ENCODE data around the gene RALGPS1. TPM values are rescaled to one million over a fixed set of nuclear protein-coding genes. Genes with fewer than 3 reads are reported as not detected.

The RALGPS1 gene
- total RNA-seq, 4 donors from 2014 or later = 2.2 to 10.3 (median 5.4) TPM

DNA sequence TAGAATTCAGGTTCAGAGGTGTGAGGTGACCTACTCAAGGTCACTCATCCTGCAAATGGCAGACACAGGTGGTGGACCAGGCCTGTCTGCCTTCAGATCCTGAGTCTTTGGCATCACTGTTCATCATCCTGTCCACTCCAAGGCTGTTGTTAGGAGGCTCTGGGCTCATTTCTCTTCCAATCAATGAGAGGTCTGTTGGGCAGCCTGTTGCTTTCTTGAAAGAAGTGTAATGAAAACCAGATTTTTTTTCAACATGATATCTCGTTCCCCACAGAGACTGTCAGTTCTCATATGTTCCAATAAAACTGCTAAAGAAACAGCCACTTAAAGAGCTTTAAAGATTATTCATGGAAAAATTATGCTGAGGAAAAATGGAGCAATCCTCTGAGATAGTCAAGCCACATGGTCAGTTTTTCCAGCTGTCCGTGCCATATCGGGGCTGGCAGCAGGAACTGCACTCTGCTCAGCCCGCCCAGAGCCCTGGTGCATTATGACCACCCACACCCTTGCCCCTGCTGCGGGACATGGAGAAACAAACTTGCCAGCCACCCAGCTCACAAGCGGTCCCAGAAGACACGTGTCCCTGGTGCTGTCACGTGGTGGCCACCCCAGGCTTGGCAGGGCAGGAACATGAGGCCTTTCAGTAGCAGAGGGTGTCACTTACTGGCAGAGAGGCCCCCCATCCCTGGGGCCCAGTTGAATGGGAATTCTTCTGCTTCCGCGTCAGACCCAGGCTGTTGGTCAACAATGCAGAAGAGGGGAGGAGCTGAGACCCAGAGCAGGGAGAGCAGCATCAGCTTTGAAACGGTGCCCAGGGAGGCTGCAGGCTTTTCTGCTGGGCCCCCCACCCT is 271.6 kb downstream of the RALGPS1 start:
- H3K27me3 ChIP-seq = no peaks in the 10 kb centered on the region
- no peak overlapping the region for H3K4me3 ChIP-seq
- H3K36me3 ChIP-seq = no peaks in the 10 kb centered on the region
- ATAC-seq = peak; percentile 21 to 28
- H3K9me3 ChIP-seq = no peaks in the 10 kb centered on the region
- in situ Hi-C loops (cut with MboI; ENCODE audit: low sequenced_read_pairs in 4 of 4) = no loop called here
- DNase-seq = peak; percentile 53 to 82
- H3K27ac ChIP-seq = peak overlapping the region; percentile 74 to 89 (median 88)
- intact Hi-C loops (cut with DNase I; ENCODE audit: low total_unique reads) = loop anchor here (2.0 to 5.0 kb wide), 4 partner anchors 27 to 229 kb away; partner anchors contain the start of gene ANGPTL2
- H3K4me1 ChIP-seq = peaks cover 42 to 48% of the 10 kb centered on the region in 2 donors
- TF ChIP-seq, protein P1, sequence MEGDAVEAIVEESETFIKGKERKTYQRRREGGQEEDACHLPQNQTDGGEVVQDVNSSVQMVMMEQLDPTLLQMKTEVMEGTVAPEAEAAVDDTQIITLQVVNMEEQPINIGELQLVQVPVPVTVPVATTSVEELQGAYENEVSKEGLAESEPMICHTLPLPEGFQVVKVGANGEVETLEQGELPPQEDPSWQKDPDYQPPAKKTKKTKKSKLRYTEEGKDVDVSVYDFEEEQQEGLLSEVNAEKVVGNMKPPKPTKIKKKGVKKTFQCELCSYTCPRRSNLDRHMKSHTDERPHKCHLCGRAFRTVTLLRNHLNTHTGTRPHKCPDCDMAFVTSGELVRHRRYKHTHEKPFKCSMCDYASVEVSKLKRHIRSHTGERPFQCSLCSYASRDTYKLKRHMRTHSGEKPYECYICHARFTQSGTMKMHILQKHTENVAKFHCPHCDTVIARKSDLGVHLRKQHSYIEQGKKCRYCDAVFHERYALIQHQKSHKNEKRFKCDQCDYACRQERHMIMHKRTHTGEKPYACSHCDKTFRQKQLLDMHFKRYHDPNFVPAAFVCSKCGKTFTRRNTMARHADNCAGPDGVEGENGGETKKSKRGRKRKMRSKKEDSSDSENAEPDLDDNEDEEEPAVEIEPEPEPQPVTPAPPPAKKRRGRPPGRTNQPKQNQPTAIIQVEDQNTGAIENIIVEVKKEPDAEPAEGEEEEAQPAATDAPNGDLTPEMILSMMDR (IDR thresholded peaks at IDR 0.05 in 4 of 5, conservative IDR thresholded peaks at IDR 0.05 in 1 of 5) = no peak
- peak in 1 of 2 donors; percentile 23 for TF ChIP-seq POLR2A (IDR thresholded peaks at IDR 0.05)

DNA sequence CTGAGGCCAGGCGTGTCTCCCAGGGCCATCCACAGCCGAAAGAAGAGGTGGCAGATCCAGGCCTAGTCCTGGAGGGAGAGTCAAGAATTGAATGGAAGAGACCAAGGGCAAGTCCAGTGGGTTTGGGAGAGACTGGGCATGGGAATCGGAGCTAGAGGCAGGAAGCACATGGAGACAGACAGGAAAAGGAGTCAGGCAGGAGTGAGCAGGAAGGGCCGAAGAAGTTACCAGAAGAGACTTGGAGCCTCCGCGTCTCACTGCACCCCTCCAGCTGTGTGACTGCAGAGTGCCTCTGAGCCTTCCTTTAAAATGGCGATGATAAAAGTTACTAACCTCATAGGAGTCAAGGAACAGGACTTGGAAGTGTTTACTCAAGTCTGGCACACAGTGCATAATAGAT is 272.2 kb downstream of the RALGPS1 start:
- no peak for TF ChIP-seq POLR2A (IDR thresholded peaks at IDR 0.05)
- TF ChIP-seq, protein P1 (IDR thresholded peaks at IDR 0.05 in 4 of 5, conservative IDR thresholded peaks at IDR 0.05 in 1 of 5) = no peak
- peak overlapping the region; percentile 74 to 89 (median 88) for H3K27ac ChIP-seq
- intact Hi-C loops (cut with DNase I; ENCODE audit: low total_unique reads) = loop anchor here (2.0 to 5.0 kb wide), 4 partner anchors 28 to 230 kb away; partner anchors contain the start of gene ANGPTL2
- H3K4me3 ChIP-seq = no peak overlapping the region
- in situ Hi-C loops (cut with MboI; ENCODE audit: low sequenced_read_pairs in 4 of 4) = no loop called here
- no peak for ATAC-seq
- H3K4me1 ChIP-seq = peaks cover 42 to 48% of the 10 kb centered on the region in 2 donors
- H3K36me3 ChIP-seq = no peaks in the 10 kb centered on the region
- H3K27me3 ChIP-seq = no peaks in the 10 kb centered on the region
- H3K9me3 ChIP-seq = no peaks in the 10 kb centered on the region
- DNase-seq = no peak

DNA sequence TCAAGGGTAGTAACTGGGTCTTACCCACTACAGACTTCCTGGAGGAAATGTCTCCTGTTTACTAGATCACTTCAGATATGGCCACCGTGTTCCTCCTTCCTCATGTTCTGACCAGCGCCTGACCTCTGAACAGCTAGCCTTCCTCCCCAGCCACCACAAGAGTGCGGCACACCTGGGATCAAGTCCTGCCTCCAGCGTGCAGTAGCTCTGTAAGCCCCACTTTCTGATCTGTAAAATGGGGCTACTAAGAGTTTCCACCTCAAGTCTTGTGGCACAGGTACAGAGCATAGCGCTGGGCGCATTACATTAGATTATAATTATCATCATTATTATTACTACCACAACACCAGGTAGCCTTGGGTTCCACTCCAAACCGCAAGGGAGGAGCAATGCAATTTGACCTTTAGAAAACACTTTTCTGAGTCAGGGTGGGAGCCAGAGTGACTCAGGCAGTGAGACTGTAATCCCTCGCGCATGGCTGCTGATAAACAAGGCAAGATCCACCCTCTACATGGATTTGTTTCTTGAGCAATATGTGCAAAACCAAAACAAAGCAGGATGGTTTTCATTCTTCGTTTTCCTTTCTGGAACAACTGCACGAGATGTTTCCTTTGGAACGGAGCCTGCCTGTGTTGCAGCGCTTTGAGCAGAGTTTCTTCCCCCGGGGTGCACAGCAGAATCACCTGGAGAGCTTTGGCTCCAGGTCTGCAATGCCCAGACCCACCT is 272.8 kb downstream of the RALGPS1 start:
- no peaks in the 10 kb centered on the region for H3K9me3 ChIP-seq
- in situ Hi-C loops (cut with MboI; ENCODE audit: low sequenced_read_pairs in 4 of 4) = no loop called here
- TF ChIP-seq, protein P1 (IDR thresholded peaks at IDR 0.05 in 4 of 5, conservative IDR thresholded peaks at IDR 0.05 in 1 of 5) = no peak
- no peak for TF ChIP-seq POLR2A (IDR thresholded peaks at IDR 0.05)
- H3K4me3 ChIP-seq = no peak overlapping the region
- peaks cover 42 to 48% of the 10 kb centered on the region in 2 donors for H3K4me1 ChIP-seq
- no peaks in the 10 kb centered on the region for H3K36me3 ChIP-seq
- peak overlapping the region; percentile 74 to 89 (median 88) for H3K27ac ChIP-seq
- intact Hi-C loops (cut with DNase I; ENCODE audit: low total_unique reads) = loop anchor here (2.0 to 5.0 kb wide), 4 partner anchors 29 to 230 kb away; partner anchors contain the start of gene ANGPTL2
- ATAC-seq (peak; percentile 70 to 86), DNase-seq (peak; percentile 84 to 86)
- no peaks in the 10 kb centered on the region for H3K27me3 ChIP-seq

DNA sequence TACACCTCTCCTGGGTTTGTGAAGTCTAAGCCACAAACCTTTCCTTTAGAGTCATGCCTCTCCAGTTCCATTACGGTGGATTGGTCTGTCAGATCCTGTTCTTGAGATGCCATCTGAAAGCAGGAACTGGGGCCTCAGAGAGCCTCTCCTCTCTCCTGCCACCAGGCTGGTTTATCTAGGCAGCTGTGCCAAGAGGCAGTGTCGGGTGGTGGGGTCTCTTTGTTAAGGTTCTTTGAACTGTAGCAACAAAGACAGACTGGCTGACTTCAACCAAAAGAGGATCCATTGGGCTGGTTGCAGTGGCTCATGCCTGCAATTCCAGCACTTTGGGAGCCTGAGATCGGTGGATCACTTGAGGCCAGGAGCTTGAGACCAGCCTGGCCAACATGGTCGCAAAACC is 273.8 kb downstream of the RALGPS1 start:
- TF ChIP-seq POLR2A (IDR thresholded peaks at IDR 0.05) = no peak
- TF ChIP-seq, protein P1 (IDR thresholded peaks at IDR 0.05 in 4 of 5, conservative IDR thresholded peaks at IDR 0.05 in 1 of 5) = no peak
- Histone ChIP-seq H3K27me3 (no peaks in the 10 kb centered on the region), H3K27ac (peak overlapping the region; percentile 74 to 89 (median 88)), H3K4me1 (peaks cover 42 to 48% of the 10 kb centered on the region in 2 donors), H3K9me3 (no peaks in the 10 kb centered on the region), H3K36me3 (no peaks in the 10 kb centered on the region), H3K4me3 (no peak overlapping the region)
- intact Hi-C loops (cut with DNase I; ENCODE audit: low total_unique reads) = loop anchor here (5.0 kb wide), 2 partner anchors 166 to 231 kb away; no protein-coding TSS in a partner anchor
- no peak for DNase-seq
- ATAC-seq = no peak
- in situ Hi-C loops (cut with MboI; ENCODE audit: low sequenced_read_pairs in 4 of 4) = no loop called here

Data from gastrocnemius medialis (tissue), 4 donors.